22Rv1 (cell line): ENCODE measurements around the gene ANKK1.

Experiments used
- ZFX ChIP-seq: fragments of 450-650 bp; IDR thresholded peaks from 2 replicates; pipeline ENCODE4 v1.6.1; 2017; ENCODE audit warnings: antibody characterized with exemption, borderline replicate concordance
- TF ChIP-seq, protein P1 (sequence below): fragments of 450-650 bp; IDR thresholded peaks from 2 replicates; pipeline ENCODE4 v1.5.1; 2017; ENCODE audit warnings: mild to moderate bottlenecking

DNA sequence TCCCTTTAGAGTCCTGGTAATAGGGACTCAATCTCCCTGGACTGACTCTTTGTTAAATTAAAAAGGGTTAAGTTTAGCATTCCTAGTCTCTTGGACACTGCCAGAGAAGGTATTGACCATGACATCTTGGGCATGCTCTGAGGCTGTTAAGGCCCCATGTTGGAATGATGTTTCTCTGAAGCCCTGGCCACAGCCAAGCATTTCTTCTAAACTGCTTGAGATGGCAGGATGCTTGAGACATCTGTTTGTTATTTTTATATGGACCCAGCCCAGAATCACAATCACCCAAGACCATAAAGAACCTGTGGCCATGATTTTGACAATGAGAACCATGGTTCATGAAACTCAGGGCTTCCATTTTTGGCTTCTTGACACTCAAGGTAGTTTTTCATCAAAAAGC lies 5.5 kb upstream of the ANKK1 start:
- TF ChIP-seq, protein P1, sequence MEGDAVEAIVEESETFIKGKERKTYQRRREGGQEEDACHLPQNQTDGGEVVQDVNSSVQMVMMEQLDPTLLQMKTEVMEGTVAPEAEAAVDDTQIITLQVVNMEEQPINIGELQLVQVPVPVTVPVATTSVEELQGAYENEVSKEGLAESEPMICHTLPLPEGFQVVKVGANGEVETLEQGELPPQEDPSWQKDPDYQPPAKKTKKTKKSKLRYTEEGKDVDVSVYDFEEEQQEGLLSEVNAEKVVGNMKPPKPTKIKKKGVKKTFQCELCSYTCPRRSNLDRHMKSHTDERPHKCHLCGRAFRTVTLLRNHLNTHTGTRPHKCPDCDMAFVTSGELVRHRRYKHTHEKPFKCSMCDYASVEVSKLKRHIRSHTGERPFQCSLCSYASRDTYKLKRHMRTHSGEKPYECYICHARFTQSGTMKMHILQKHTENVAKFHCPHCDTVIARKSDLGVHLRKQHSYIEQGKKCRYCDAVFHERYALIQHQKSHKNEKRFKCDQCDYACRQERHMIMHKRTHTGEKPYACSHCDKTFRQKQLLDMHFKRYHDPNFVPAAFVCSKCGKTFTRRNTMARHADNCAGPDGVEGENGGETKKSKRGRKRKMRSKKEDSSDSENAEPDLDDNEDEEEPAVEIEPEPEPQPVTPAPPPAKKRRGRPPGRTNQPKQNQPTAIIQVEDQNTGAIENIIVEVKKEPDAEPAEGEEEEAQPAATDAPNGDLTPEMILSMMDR = no peak
- no peak for TF ChIP-seq ZFX
